Pancreas (tissue), 10 donors: ENCODE data around the gene NCOA4. TPM values are rescaled to one million over a fixed set of nuclear protein-coding genes. Genes with fewer than 3 reads are reported as not detected.

Source experiments
- ATAC-seq, 4 donors: fragments of 200-7000 bp; cut with Tn5 transposase; one replicate each; pipeline versions ENCODE4 v1.8.0 to v1.9.1; 2020; ENCODE audit warnings: mild to moderate bottlenecking in 4 of 4, moderate library complexity in 4 of 4
- DNase-seq, 6 donors: peaks; one replicate each; pipeline ENCODE4 v3.0.0-alpha.2; 2020
- FAIRE-seq: peaks from 2 replicates; lab custom pipeline; 2012; peaks lifted over from hg19 to GRCh38; lab: Jason Lieb, UNC
- H3K27ac ChIP-seq, 4 donors: fragments of 200-600 bp; sonication (generic); 1 replicate in 3 of 4; 2 replicates in 1 of 4; pipeline versions ENCODE4 v1.5.0 to v1.8.0; 2020
- H3K27me3 ChIP-seq, 4 donors: fragments of 200-600 bp; one replicate each; pipeline ENCODE4 v1.8.0; 2021
- H3K36me3 ChIP-seq, 3 donors: fragments of 200-600 bp; sonication (generic) in 1 of 3; one replicate each; pipeline versions ENCODE4 v1.5.0 to v1.8.0; 2020 to 2021
- H3K4me1 ChIP-seq, 3 donors: fragments of 200-600 bp; one replicate each; pipeline ENCODE4 v1.8.0; 2021
- H3K4me3 ChIP-seq, 4 donors: fragments of 200-600 bp; sonication (generic) in 2 of 4; one replicate each; pipeline versions ENCODE4 v1.5.0 to v1.8.0; 2020 to 2021
- H3K9me3 ChIP-seq, 4 donors: fragments of 200-600 bp; one replicate each; pipeline ENCODE4 v1.8.0; 2021
- CTCF ChIP-seq, 4 donors: fragments of 200-600 bp; sonication (generic) in 3 of 4; IDR thresholded peaks; one replicate each; pipeline versions ENCODE4 v1.5.0 to v1.8.0; 2021; ENCODE audit warnings: antibody characterized with exemption in 4 of 4
- WGBS, 2 donors: extraction: QIAGEN DNeasy Blood & Tissue Kit; methylation state at CpG; one replicate each; pipeline ENCODE4 v1.1.7; 2013; 5-methylcytosine and 5-hydroxymethylcytosine counted together
- intact Hi-C, 3 donors: fragments of 100-400 bp; cut with DNase I; formaldehyde crosslinking; loops; one replicate each; pipeline versions ENCODE4 v1.11.1 to v1.14.2; 2022
- polyA plus RNA-seq, 2 donors: library from polyadenylated mRNA; stranded (reverse); fragments of 200-250 nt; gene quantifications; one replicate each; pipeline ENCODE4 v1.2.3, GENCODE V29; 2013
- total RNA-seq, 6 donors: library from RNA; stranded (reverse); fragmentation: NEBNext Ultra II Directional in 4 of 6; extraction: Animal tissue kit (Norgen Biotek cat#: 25700) in 4 of 6; gene quantifications; one replicate each; pipeline versions ENCODE4 v1.2.1 to v1.2.4, GENCODE V29; 2021 to 2023
- donor health status: healthy with polysubstance abuse.
- donor health status: DM: no; HTN: no; CAD: no; lungs with moderate emphysema.
- donor health status: DM: no; HTN: no; CAD: no.
- donor health status: control.
- donor health status: control.
- donor health status: Bipolar disorder and iron deficiency.
- donor health status: DM: yes; HTN: yes; CAD: no.
- donor health status: DM: no; HTN: no; CAD: no.
- donor health status: DM: no; HTN: no; CAD: no.
- donor health status: DM: yes; HTN: yes; CAD: no.

NCOA4 gene
- total and polyA plus RNA-seq, 8 donors = 16.7 to 69.4 (median 55.8) TPM

GRCh38 chr10:46033602-46034011, 3.2 kb upstream of the NCOA4 start:
- ATAC-seq (no peak), FAIRE-seq (no peak), DNase-seq (no peak)
- Histone ChIP-seq H3K4me3 (no peak overlapping the region), H3K36me3 (no peaks in the 10 kb centered on the region), H3K4me1 (peaks cover 0 to 15% (median 9%) of the 10 kb centered on the region in 3 donors), H3K9me3 (no peaks in the 10 kb centered on the region), H3K27ac (no peak overlapping the region), H3K27me3 (no peaks in the 10 kb centered on the region)
- intact Hi-C loops = no loop called here
- TF ChIP-seq CTCF (IDR thresholded peaks at IDR 0.05) = no peak

- no peak for ATAC-seq
- intact Hi-C loops = no loop called here
- Histone ChIP-seq H3K4me3 (no peak overlapping the region), H3K27ac (no peak overlapping the region), H3K27me3 (no peaks in the 10 kb centered on the region), H3K9me3 (no peaks in the 10 kb centered on the region), H3K36me3 (no peaks in the 10 kb centered on the region), H3K4me1 (peaks cover 11 to 30% (median 24%) of the 10 kb centered on the region in 3 donors)
- no peak for DNase-seq
- 63 to 66% methylated on average over 6 of the region's 6 CpGs for WGBS, 2 donors
- no peak for FAIRE-seq
- no peak for TF ChIP-seq CTCF (IDR thresholded peaks at IDR 0.05)
Measured at GRCh38 chr10:46031648-46032532, 1.5 kb upstream of the NCOA4 start.

- H3K27ac ChIP-seq = peak overlapping the region in 3 of 4 donors; percentile 77 to 90 (median 88)
- H3K4me3 ChIP-seq = peak overlapping the region; percentile 76 to 90 (median 86)
- peaks cover 27 to 46% (median 30%) of the 10 kb centered on the region in 3 donors for H3K4me1 ChIP-seq
- TF ChIP-seq CTCF (IDR thresholded peaks at IDR 0.05) = no peak
- no peak for DNase-seq
- H3K27me3 ChIP-seq = no peaks in the 10 kb centered on the region
- no peak for FAIRE-seq
- 4 to 7% methylated on average over 6 of the region's 6 CpGs for WGBS, 2 donors
- intact Hi-C loops = no loop called here
- H3K36me3 ChIP-seq = no peaks in the 10 kb centered on the region
- ATAC-seq = no peak
- H3K9me3 ChIP-seq = no peaks in the 10 kb centered on the region
Measured at GRCh38 chr10:46029461-46030030, 877 bp downstream of the NCOA4 start.

GRCh38 chr10:46028584-46029460, 1.6 kb downstream of the NCOA4 start:
- peak; percentile 39 to 59 (median 48) for TF ChIP-seq CTCF (IDR thresholded peaks at IDR 0.05)
- Histone ChIP-seq H3K27me3 (no peaks in the 10 kb centered on the region), H3K36me3 (no peaks in the 10 kb centered on the region), H3K27ac (peak overlapping the region in 2 of 4 donors; percentile 88 to 90), H3K4me1 (peaks cover 27 to 53% (median 30%) of the 10 kb centered on the region in 3 donors), H3K4me3 (peak overlapping the region in 2 of 4 donors; percentile 89 to 90), H3K9me3 (no peaks in the 10 kb centered on the region)
- 4 to 6% methylated on average over 6 of the region's 6 CpGs for WGBS, 2 donors
- DNase-seq (peak in 3 of 6 donors; percentile 40 to 59 (median 58)), FAIRE-seq (no peak), ATAC-seq (peak; percentile 62 to 77 (median 74))
- intact Hi-C loops = no loop called here
